ENCODE results near the gene POLE3. TPM values are rescaled to one million over a fixed set of nuclear protein-coding genes. Genes with fewer than 3 reads are reported as not detected.
A peak's percentile ranks its signal among the peaks of the same experiment; 100 is the strongest.
"Not testable (repeated sequence)": the region's sequence is repeated elsewhere in the genome, so short reads cannot be mapped to it uniquely, and the experiment has no call there.

Gene POLE3
- total RNA-seq, 1 donor from 2014 or later, result 71.0 TPM

GRCh38 chr9:113379829-113380210 is 30.7 kb downstream of the POLE3 start:
- H3K9me3 Mint-ChIP-seq; DNase-seq (ENCODE audit: low spot score); H3K36me3 Mint-ChIP-seq (ENCODE audit: low read depth); H3K27ac Mint-ChIP-seq; H3K27me3 Mint-ChIP-seq (ENCODE audit: low read depth); H3K4me3 Mint-ChIP-seq (ENCODE audit: low read depth); H3K4me1 Mint-ChIP-seq (ENCODE audit: low read depth); intact Hi-C loops (cut with micrococcal nuclease): not testable (repeated sequence)

GRCh38 chr9:113379094-113379828 is 31.2 kb downstream of the POLE3 start:
- H3K4me3 Mint-ChIP-seq (ENCODE audit: low read depth); DNase-seq (ENCODE audit: low spot score); H3K27me3 Mint-ChIP-seq (ENCODE audit: low read depth); intact Hi-C loops (cut with micrococcal nuclease); H3K9me3 Mint-ChIP-seq; H3K27ac Mint-ChIP-seq; H3K4me1 Mint-ChIP-seq (ENCODE audit: low read depth): not testable (repeated sequence)
- H3K36me3 Mint-ChIP-seq (ENCODE audit: low read depth), result peaks cover 15% of the 10 kb centered on the region

GRCh38 chr9:113376634-113377567 is 33.6 kb downstream of the POLE3 start, which contains the start of gene HDHD3:
Gene HDHD3 (minus strand): TSS chr9:113376986. CDS start chr9:113374354, 2,632 bp downstream.
- H3K36me3 Mint-ChIP-seq (ENCODE audit: low read depth), result peaks cover 24% of the 10 kb centered on the region
- peak; percentile 78 for DNase-seq (ENCODE audit: low spot score)
- H3K27me3 Mint-ChIP-seq (ENCODE audit: low read depth), result no peaks in the 10 kb centered on the region
- intact Hi-C loops (cut with micrococcal nuclease), result loop anchor here (1.0 to 2.0 kb wide), 6 partner anchors 24 to 102 kb away; partner anchors contain the start of genes ALAD, C9orf43, CDC26 and POLE3
- no peaks in the 10 kb centered on the region for H3K9me3 Mint-ChIP-seq
- H3K4me3 Mint-ChIP-seq (ENCODE audit: low read depth), result peak within 1 kb of the TSS; percentile 85
- H3K27ac Mint-ChIP-seq, result peak within 1 kb of the TSS; percentile 65
- peaks cover 9% of the 10 kb centered on the region for H3K4me1 Mint-ChIP-seq (ENCODE audit: low read depth)

- Mint-ChIP-seq H3K9me3 (no peaks in the 10 kb centered on the region), H3K4me3 (ENCODE audit: low read depth) (peak overlapping the region; percentile 82), H3K36me3 (ENCODE audit: low read depth) (peaks cover 24% of the 10 kb centered on the region), H3K27ac (peak overlapping the region; percentile 31), H3K27me3 (ENCODE audit: low read depth) (no peaks in the 10 kb centered on the region), H3K4me1 (ENCODE audit: low read depth) (peaks cover 9% of the 10 kb centered on the region)
- intact Hi-C loops (cut with micrococcal nuclease), result loop anchor here (1.0 to 2.0 kb wide), 5 partner anchors 25 to 100 kb away; partner anchors contain the start of genes C9orf43, CDC26, POLE3 and PRPF4
- no peak for DNase-seq (ENCODE audit: low spot score)
Observed at GRCh38 chr9:113375057-113376023, 35.1 kb downstream of the POLE3 start.

GRCh38 chr9:113373676-113374392 is 36.6 kb downstream of the POLE3 start:
- H3K4me3 Mint-ChIP-seq (ENCODE audit: low read depth), result no peak overlapping the region
- no peak overlapping the region for H3K27ac Mint-ChIP-seq
- intact Hi-C loops (cut with micrococcal nuclease), result no loop called here
- no peak for DNase-seq (ENCODE audit: low spot score)
- H3K27me3 Mint-ChIP-seq (ENCODE audit: low read depth), result no peaks in the 10 kb centered on the region
- H3K9me3 Mint-ChIP-seq, result no peaks in the 10 kb centered on the region
- peaks cover 9% of the 10 kb centered on the region for H3K4me1 Mint-ChIP-seq (ENCODE audit: low read depth)
- peaks cover 24% of the 10 kb centered on the region for H3K36me3 Mint-ChIP-seq (ENCODE audit: low read depth)

GRCh38 chr9:113373256-113373655 is 37.2 kb downstream of the POLE3 start:
- intact Hi-C loops (cut with micrococcal nuclease), result no loop called here
- no peak overlapping the region for H3K27ac Mint-ChIP-seq
- peaks cover 9% of the 10 kb centered on the region for H3K4me1 Mint-ChIP-seq (ENCODE audit: low read depth)
- no peak for DNase-seq (ENCODE audit: low spot score)
- peaks cover 24% of the 10 kb centered on the region for H3K36me3 Mint-ChIP-seq (ENCODE audit: low read depth)
- H3K4me3 Mint-ChIP-seq (ENCODE audit: low read depth), result no peak overlapping the region
- no peaks in the 10 kb centered on the region for H3K9me3 Mint-ChIP-seq
- H3K27me3 Mint-ChIP-seq (ENCODE audit: low read depth), result no peaks in the 10 kb centered on the region

- no peak overlapping the region for H3K4me3 Mint-ChIP-seq (ENCODE audit: low read depth)
- intact Hi-C loops (cut with micrococcal nuclease), result no loop called here
- no peak for DNase-seq (ENCODE audit: low spot score)
- peaks cover 24% of the 10 kb centered on the region for H3K36me3 Mint-ChIP-seq (ENCODE audit: low read depth)
- H3K27me3 Mint-ChIP-seq (ENCODE audit: low read depth), result no peaks in the 10 kb centered on the region
- no peaks in the 10 kb centered on the region for H3K9me3 Mint-ChIP-seq
- peaks cover 9% of the 10 kb centered on the region for H3K4me1 Mint-ChIP-seq (ENCODE audit: low read depth)
- H3K27ac Mint-ChIP-seq, result no peak overlapping the region
Observed at GRCh38 chr9:113372059-113372458, 38.4 kb downstream of the POLE3 start.

- Mint-ChIP-seq H3K27ac (no peak overlapping the region), H3K4me1 (ENCODE audit: low read depth) (peaks cover 9% of the 10 kb centered on the region), H3K9me3 (no peaks in the 10 kb centered on the region), H3K4me3 (ENCODE audit: low read depth) (no peak overlapping the region), H3K27me3 (ENCODE audit: low read depth) (no peaks in the 10 kb centered on the region), H3K36me3 (ENCODE audit: low read depth) (peaks cover 24% of the 10 kb centered on the region)
- intact Hi-C loops (cut with micrococcal nuclease), result no loop called here
- DNase-seq (ENCODE audit: low spot score), result no peak
Observed at GRCh38 chr9:113370806-113371325, 39.6 kb downstream of the POLE3 start.

- Mint-ChIP-seq H3K27ac (no peak overlapping the region), H3K4me1 (ENCODE audit: low read depth) (peaks cover under 1% of the 10 kb centered on the region), H3K4me3 (ENCODE audit: low read depth) (no peak overlapping the region), H3K27me3 (ENCODE audit: low read depth) (no peaks in the 10 kb centered on the region), H3K36me3 (ENCODE audit: low read depth) (peaks cover 14% of the 10 kb centered on the region), H3K9me3 (no peaks in the 10 kb centered on the region)
- DNase-seq (ENCODE audit: low spot score), result no peak
- intact Hi-C loops (cut with micrococcal nuclease), result no loop called here
Observed at GRCh38 chr9:113369855-113370140, 40.7 kb downstream of the POLE3 start.

GRCh38 chr9:113368982-113369854 is 41.3 kb downstream of the POLE3 start:
- Mint-ChIP-seq H3K27me3 (ENCODE audit: low read depth) (no peaks in the 10 kb centered on the region), H3K36me3 (ENCODE audit: low read depth) (peaks cover 10% of the 10 kb centered on the region), H3K9me3 (no peaks in the 10 kb centered on the region), H3K27ac (no peak overlapping the region), H3K4me3 (ENCODE audit: low read depth) (no peak overlapping the region), H3K4me1 (ENCODE audit: low read depth) (peaks cover 1% of the 10 kb centered on the region)
- intact Hi-C loops (cut with micrococcal nuclease), result no loop called here
- DNase-seq (ENCODE audit: low spot score), result no peak

- intact Hi-C loops (cut with micrococcal nuclease), result no loop called here
Observed at GRCh38 chr9:113368348-113368981, 42.0 kb downstream of the POLE3 start.

More at GRCh38 chr9:113368348-113368981, 42.0 kb downstream of the POLE3 start:
- Mint-ChIP-seq H3K9me3 (no peaks in the 10 kb centered on the region), H3K27ac (no peak overlapping the region), H3K27me3 (ENCODE audit: low read depth) (no peaks in the 10 kb centered on the region), H3K4me3 (ENCODE audit: low read depth) (no peak overlapping the region), H3K36me3 (ENCODE audit: low read depth) (peaks cover 13% of the 10 kb centered on the region), H3K4me1 (ENCODE audit: low read depth) (peaks cover 4% of the 10 kb centered on the region)
- DNase-seq (ENCODE audit: low spot score), result no peak

All from activated T-helper 2 cell treated with anti-CD3 and anti-CD28 coated beads, Interferon-gamma antibody, Interleukin-2, Interleukin-4, amounts not matched to agents 10 μg/mL and 5 μg/mL and 100 μg/mL, durations not matched to agents 14 hours and 24 hours and 36 hours (primary cell).